Epithelial cell of proximal tubule (primary cell): Measurements from ENCODE around the gene ATRNL1. TPM values are rescaled to one million over a fixed set of nuclear protein-coding genes. Genes with fewer than 3 reads are reported as not detected.

Source experiments
- DNase-seq: peaks from one replicate; pipeline ENCODE4 v3.0.0-alpha.2; 2011; ENCODE audit warnings: low read depth
- H3K4me3 ChIP-seq: 2 replicates; pipeline ENCODE4 v1.5.1; 2011; ENCODE audit warnings: low read depth, mild to moderate bottlenecking, low read length
- total RNA-seq: library from RNA; depleted of rRNA; stranded (reverse); fragments of >200 nt; gene quantifications from 2 replicates; pipeline ENCODE4 v1.2.3, GENCODE V29; 2015
- TF ChIP-seq, protein P1 (sequence below): conservative IDR thresholded peaks from 2 replicates; pipeline ENCODE4 v1.5.1; 2012; ENCODE audit warnings: low read depth, mild to moderate bottlenecking, low read length

Gene ATRNL1
- total RNA-seq, 1 donor from 2014 or later = 12.4 TPM

GRCh38 chr10:115063701-115064658 is 29.2 kb upstream of the ATRNL1 start:
- H3K4me3 ChIP-seq = no peak overlapping the region
- DNase-seq = no peak
- TF ChIP-seq, protein P1, sequence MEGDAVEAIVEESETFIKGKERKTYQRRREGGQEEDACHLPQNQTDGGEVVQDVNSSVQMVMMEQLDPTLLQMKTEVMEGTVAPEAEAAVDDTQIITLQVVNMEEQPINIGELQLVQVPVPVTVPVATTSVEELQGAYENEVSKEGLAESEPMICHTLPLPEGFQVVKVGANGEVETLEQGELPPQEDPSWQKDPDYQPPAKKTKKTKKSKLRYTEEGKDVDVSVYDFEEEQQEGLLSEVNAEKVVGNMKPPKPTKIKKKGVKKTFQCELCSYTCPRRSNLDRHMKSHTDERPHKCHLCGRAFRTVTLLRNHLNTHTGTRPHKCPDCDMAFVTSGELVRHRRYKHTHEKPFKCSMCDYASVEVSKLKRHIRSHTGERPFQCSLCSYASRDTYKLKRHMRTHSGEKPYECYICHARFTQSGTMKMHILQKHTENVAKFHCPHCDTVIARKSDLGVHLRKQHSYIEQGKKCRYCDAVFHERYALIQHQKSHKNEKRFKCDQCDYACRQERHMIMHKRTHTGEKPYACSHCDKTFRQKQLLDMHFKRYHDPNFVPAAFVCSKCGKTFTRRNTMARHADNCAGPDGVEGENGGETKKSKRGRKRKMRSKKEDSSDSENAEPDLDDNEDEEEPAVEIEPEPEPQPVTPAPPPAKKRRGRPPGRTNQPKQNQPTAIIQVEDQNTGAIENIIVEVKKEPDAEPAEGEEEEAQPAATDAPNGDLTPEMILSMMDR = no peak

- no peak for DNase-seq
- no peak overlapping the region for H3K4me3 ChIP-seq
- TF ChIP-seq, protein P1 = no peak
These were observed 27.4 kb upstream of the ATRNL1 start for GRCh38 chr10:115065801-115066200.

DNA sequence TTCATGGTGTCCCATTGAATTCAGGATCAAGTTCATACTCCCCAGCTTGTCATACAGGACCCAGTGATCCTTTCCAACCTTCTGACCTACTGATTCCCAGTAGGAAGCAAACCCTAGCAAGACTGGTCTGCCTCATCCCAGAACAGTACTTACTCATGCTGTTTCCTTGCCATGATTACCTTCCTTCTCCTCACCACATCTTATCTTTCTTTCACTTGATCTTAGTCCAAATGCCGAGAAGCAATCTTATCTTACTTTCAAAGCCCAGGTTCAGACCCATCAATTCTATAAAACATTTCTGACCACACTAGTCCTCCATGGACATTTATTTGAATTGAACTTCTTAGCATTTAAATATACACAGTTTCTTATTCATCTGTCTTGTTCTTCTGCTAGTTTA is 26.6 kb upstream of the ATRNL1 start:
- TF ChIP-seq, protein P1 = no peak
- no peak for DNase-seq

GRCh38 chr10:115073796-115074195 is 19.4 kb upstream of the ATRNL1 start:
- DNase-seq = no peak
- TF ChIP-seq, protein P1 = no peak
- no peak overlapping the region for H3K4me3 ChIP-seq

More for the DNA sequence above, 26.6 kb upstream of the ATRNL1 start:
- no peak overlapping the region for H3K4me3 ChIP-seq

DNA sequence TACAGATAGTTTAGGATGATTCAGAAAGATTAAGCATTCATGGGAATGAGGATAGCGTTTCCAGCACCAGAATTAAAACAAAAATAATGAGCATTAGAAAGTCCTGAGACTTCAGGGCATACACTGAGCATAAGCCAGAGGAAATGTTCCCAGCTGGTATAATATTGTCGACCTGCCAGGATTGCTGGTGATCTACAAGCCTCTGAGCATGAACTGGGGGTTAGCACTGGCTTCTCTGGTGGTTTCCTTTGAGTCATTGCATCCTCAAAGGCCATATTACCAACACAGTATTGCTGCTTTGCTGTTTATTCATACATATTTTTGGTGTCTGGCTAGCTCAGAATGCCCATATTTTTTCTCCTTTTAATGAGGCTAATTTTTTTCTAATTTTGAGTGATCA is 10.7 kb upstream of the ATRNL1 start:
- no peak for DNase-seq
- TF ChIP-seq, protein P1 = no peak
- H3K4me3 ChIP-seq = no peak overlapping the region

DNA sequence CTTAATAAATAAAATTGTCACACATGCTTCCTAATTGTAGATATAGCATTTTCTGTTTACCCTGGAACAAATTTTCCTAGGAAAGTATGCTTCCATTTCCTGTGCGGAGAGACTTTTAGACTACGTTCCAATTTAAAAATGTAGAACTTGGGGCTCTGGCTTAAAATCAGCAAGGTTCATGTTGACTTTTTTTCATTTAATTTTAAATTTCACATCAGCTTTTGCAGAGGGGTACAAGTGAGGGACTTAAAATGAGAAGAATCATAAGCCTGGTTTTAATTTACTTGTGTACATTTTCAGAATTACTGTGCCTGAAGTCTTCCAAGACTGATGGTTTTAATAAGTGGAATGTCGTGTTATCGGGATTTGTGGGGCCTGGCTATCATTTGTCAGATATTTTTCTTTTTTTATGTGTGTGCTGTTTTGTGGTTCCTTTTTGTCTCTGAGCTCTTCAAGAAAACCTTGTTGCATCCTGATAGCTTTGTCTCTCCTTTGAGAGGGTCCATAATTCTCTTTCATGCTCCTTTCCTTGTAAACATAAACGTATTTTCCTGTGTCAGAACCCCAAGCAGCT is 8.8 kb upstream of the ATRNL1 start:
- TF ChIP-seq, protein P1 = no peak
- no peak for DNase-seq
- H3K4me3 ChIP-seq = no peak overlapping the region
